DMS53 (cell line): Measurements from ENCODE around the gene IMMP2L.

ENCODE experiments used
- DNase-seq: peaks from one replicate; lab custom pipeline; 2025; lab: John Stamatoyannopoulos, UW

IMMP2L gene

GRCh38 chr7:110929480-110930249 lies 632.6 kb downstream of the IMMP2L start:
- DNase-seq = no peak

- DNase-seq = peak; percentile 58
Observed at GRCh38 chr7:110922906-110923305, 639.4 kb downstream of the IMMP2L start.

DNA sequence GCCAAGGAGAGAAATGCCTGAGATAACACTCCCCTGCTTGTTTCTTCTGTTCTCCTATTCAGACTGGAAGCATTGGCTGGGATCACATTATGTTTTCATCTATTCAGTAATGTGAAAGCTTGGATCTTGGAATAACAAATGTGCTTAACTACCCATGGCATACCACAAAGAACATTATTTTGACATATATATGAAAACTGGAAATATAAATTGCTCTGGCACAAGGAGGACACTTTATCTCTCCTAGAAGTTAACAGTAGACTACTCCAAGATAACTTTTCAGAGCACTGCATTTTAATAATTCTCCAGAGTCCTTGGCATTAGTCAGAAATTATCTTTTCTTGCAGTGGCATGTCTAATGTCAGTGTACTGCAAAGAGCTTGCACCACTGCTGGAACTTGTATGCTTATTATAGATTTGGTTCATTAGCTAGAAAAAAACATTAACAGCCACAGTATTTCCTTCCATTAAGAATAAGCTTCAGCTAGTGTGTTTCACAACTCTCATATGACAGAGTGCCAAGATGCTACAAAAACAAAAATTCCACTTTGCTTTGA lies 640.6 kb downstream of the IMMP2L start:
- DNase-seq = no peak

- DNase-seq = no peak
Observed at GRCh38 chr7:110918949-110919548, 643.2 kb downstream of the IMMP2L start.

- DNase-seq = no peak
Observed at GRCh38 chr7:110914263-110914662, 648.0 kb downstream of the IMMP2L start.

- DNase-seq = no peak
Observed at GRCh38 chr7:110911632-110912031, 650.7 kb downstream of the IMMP2L start.

GRCh38 chr7:110909117-110909516 lies 653.2 kb downstream of the IMMP2L start:
- DNase-seq = peak; percentile 20

DNA sequence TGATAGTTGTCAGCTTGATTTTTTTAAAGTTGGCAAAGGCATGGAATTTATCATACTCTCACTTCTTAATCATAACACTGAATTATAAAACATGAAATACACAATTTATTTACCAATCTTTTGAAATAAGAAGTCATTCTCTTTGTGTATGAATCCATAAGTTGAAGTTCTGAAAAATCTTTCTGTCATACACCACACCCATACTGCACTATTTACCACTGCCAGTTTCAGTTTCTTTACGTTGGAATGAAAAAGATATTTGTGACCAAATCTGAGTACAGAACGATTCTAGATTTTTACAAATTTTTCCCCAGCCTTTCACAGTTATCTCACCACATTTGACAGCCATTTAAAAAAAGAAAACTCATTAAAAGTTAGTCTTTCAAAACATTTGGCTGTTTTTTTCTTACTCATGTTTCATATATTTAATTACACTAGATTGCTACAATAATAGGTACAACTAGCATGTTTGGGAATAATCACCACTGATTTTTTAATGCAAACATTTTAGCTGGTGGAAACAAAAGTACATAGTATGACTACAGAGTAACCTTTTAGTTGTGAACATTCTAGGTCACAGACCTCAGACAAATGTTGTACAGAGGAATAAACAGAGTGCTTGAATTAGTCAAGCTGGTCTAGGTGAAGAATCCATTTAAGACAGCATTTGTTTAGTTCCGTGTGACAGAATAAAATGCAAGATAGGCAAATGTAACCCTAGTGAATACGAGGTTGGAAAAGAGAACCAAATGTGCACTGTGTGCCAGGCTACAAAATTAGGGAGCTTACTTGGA lies 656.3 kb downstream of the IMMP2L start:
- DNase-seq = no peak

GRCh38 chr7:110898516-110898915 lies 663.8 kb downstream of the IMMP2L start:
- DNase-seq = no peak

DNA sequence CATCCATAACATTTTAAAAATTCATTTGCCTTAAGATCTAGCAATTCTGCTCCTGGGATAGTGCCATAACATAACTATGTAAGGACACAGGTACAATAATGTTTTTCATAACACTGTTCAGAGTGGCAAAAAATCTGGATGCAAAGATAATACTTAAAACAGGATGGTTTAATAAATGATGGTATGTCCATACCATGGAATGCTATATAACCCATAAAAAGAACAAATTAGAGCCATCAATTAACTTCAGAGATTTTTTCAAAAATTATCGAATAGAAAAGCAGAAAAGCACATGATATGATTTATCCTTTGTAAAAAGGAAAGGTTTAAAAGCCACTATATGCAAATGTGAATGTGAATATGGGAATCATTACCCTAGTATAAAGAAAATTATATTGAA lies 664.8 kb downstream of the IMMP2L start:
- DNase-seq = no peak

GRCh38 chr7:110894111-110894510 lies 668.2 kb downstream of the IMMP2L start:
- no peak for DNase-seq

DNA sequence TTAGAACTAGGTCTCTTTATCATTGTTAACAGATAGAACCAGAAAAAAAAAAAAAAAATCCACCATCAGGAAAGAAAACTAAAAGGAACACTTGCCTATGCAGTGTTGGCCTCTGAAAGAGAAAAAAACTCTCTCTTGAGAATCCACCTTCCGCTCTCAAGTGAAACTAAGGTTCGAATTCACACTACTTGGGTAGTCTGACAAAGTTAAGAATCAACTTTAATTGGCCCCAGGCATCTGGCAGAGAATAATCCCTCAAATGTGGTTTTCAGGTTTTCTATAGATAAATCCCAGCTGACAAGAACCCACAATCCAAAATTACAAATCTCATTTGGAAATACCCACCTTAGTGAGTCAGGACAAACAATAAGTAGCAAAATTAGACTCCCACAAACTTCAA lies 671.1 kb downstream of the IMMP2L start:
- no peak for DNase-seq

DNA sequence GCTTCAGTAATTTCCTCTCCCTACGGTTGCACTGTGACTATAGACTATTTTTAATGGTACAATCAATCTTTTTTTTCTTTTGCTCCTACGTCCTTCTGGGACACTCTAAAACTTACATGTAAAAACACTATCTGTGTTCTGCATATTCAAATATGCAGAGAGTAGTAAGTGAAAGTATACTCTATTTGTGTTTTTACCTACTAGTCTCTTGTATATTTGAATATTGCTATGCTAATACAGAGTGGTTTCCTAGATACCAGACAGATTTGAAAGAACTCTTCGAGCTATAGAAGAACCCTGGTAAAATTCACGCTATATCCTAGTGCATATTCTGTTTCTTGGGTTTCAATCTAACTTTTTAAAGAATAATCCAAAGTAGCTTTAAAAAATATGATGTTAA lies 672.2 kb downstream of the IMMP2L start:
- DNase-seq = no peak

DNA sequence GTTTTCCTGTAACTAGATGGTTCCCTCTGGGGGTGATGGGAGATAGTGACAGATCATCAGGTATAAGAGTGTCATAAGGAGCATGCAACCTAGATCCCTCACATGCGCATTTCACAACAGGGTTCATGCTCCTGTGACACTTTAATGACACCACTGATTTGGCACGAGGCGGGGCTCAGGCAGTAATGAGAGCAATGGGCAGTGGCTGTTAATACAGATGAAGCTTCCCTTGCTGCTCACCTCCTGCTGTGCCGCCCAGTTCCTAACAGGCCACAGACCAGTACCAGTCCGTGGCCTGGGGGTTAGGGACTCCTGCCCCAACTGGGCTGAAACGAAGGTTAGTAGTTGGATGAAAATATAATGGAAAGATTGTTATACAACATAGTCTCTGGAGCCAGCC lies 673.0 kb downstream of the IMMP2L start:
- DNase-seq = no peak

- no peak for DNase-seq
Observed at GRCh38 chr7:110888641-110889040, 673.7 kb downstream of the IMMP2L start.

GRCh38 chr7:110885474-110885873 lies 676.8 kb downstream of the IMMP2L start:
- no peak for DNase-seq

- no peak for DNase-seq
Observed at GRCh38 chr7:110881721-110882120, 680.6 kb downstream of the IMMP2L start.

GRCh38 chr7:110880971-110881370 lies 681.3 kb downstream of the IMMP2L start:
- no peak for DNase-seq

GRCh38 chr7:110877016-110877415 lies 685.3 kb downstream of the IMMP2L start:
- no peak for DNase-seq

GRCh38 chr7:110875346-110875745 lies 686.9 kb downstream of the IMMP2L start:
- DNase-seq = no peak

GRCh38 chr7:110871856-110872255 lies 690.4 kb downstream of the IMMP2L start:
- DNase-seq = no peak

DNA sequence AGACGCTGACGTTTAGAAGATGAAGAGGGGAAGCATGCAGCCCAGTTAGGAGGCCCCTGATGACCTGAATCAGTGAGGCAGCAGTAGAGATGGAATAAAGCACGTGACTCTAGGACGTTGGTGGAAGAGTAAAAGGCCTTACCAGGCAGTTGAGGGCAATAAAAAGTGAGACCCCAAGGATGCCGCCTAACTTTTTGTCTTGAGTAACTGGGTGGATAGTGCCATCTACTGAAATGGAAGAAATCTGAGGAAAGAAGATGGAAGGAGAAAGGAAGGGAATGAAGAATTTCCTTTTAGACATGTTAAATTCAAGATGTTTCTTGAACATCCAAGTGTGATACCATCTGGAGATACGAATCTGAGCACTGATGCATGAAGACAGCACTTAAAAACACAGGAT lies 691.4 kb downstream of the IMMP2L start:
- no peak for DNase-seq

DNA sequence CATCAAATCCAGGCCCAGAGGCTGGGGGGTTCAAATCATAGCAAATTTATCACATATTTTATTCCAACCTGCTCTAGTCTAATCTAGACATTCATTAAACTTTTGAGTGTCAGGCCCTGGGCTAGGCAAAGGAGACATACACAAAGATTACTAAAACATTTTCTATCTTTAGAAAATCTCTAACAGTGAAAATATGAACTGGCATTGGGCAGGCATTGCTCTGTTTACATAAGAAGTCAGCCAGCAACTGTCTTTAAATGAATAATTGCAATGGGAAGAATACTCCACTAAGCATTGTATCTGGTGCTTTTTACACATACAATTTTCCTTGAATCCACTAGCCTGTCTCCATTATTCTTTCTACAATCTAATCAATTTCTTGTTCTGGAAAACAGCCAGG lies 693.8 kb downstream of the IMMP2L start:
- no peak for DNase-seq
